Upper lobe of right lung (tissue), 1 donor: ENCODE data around the gene TNRC6B. TPM values are rescaled to one million over a fixed set of nuclear protein-coding genes. Genes with fewer than 3 reads are reported as not detected.

Experiments
- ATAC-seq: fragments of 200-7000 bp; cut with Tn5 transposase; one replicate; pipeline ENCODE4 v1.9.1; 2020; ENCODE audit warnings: mild to moderate bottlenecking, moderate library complexity
- DNase-seq: peaks from one replicate; pipeline ENCODE4 v3.0.0-alpha.2; 2020
- H3K27ac ChIP-seq: fragments of 200-600 bp; one replicate; pipeline ENCODE4 v1.8.0; 2022
- H3K27me3 ChIP-seq: fragments of 200-600 bp; one replicate; pipeline ENCODE4 v1.8.0; 2022; ENCODE audit warnings: mild to moderate bottlenecking
- H3K36me3 ChIP-seq: fragments of 200-600 bp; one replicate; pipeline ENCODE4 v1.8.0; 2022
- H3K4me1 ChIP-seq: fragments of 200-600 bp; one replicate; pipeline ENCODE4 v1.8.0; 2022
- H3K4me3 ChIP-seq: fragments of 200-600 bp; one replicate; pipeline ENCODE4 v1.8.0; 2022; ENCODE audit warnings: mild to moderate bottlenecking
- H3K9me3 ChIP-seq: fragments of 200-600 bp; one replicate; pipeline ENCODE4 v1.8.0; 2022
- intact Hi-C: fragments of 100-400 bp; cut with DNase I; formaldehyde crosslinking; loops from one replicate; pipeline ENCODE4 v1.11.0; 2022
- total RNA-seq: library from RNA; stranded (reverse); fragmentation: NEBNext Ultra II Directional; extraction: Animal tissue kit (Norgen Biotek cat#: 25700); gene quantifications from one replicate; pipeline ENCODE4 v1.2.1, GENCODE V29; 2021
- TF ChIP-seq, protein P1 (sequence below): fragments of 200-600 bp; IDR thresholded peaks from one replicate; pipeline ENCODE4 v1.8.0; 2022; ENCODE audit warnings: antibody characterized with exemption
- donor health status: DM: no; HTN: yes; CAD: no; lungs with severe emphysema.

Gene TNRC6B
- total RNA-seq, 1 donor from 2014 or later = 46.4 TPM

DNA sequence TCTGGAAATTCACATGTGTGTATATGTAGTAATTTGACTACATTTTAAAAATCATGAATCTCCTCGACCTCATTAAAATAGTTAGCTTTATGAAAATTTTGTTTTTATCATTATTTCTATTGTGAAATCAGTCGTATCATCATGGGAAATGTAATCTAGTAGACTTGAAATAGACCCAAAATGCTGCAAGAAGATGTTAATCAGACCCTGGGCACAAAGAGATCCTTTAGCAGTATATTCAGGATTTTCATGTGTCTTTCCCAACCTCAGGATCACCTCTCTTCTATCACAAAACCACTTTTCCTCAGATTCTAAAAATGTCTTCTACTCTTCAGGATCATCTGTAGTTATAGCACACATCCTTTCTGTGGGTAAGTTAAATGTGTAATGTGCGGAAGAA, 93.7 kb downstream of the TNRC6B start:
- Histone ChIP-seq H3K36me3 (peaks cover 56% of the 10 kb centered on the region), H3K4me3 (no peak overlapping the region), H3K27ac (no peak overlapping the region), H3K4me1 (peaks cover 9% of the 10 kb centered on the region), H3K9me3 (no peaks in the 10 kb centered on the region), H3K27me3 (no peaks in the 10 kb centered on the region)
- ATAC-seq = no peak
- intact Hi-C loops = no loop called here
- no peak for DNase-seq
- TF ChIP-seq, protein P1, sequence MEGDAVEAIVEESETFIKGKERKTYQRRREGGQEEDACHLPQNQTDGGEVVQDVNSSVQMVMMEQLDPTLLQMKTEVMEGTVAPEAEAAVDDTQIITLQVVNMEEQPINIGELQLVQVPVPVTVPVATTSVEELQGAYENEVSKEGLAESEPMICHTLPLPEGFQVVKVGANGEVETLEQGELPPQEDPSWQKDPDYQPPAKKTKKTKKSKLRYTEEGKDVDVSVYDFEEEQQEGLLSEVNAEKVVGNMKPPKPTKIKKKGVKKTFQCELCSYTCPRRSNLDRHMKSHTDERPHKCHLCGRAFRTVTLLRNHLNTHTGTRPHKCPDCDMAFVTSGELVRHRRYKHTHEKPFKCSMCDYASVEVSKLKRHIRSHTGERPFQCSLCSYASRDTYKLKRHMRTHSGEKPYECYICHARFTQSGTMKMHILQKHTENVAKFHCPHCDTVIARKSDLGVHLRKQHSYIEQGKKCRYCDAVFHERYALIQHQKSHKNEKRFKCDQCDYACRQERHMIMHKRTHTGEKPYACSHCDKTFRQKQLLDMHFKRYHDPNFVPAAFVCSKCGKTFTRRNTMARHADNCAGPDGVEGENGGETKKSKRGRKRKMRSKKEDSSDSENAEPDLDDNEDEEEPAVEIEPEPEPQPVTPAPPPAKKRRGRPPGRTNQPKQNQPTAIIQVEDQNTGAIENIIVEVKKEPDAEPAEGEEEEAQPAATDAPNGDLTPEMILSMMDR = no peak

DNA sequence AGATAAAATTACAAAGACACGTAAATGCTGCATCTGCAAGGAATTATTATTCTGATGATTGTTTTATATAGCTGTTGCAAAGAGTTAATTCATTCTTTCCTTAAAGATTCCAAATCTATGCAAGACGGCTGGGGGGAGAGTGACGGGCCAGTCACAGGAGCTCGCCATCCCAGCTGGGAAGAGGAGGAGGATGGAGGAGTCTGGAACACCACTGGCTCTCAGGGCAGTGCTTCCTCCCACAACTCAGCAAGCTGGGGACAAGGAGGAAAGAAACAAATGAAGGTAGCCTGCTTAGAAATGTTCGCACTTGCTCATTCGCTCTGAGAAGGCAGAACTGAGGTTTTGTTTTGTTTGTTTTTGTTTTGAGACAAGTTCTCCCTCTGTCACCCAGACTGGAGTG, 95.6 kb downstream of the TNRC6B start:
- H3K27ac ChIP-seq = no peak overlapping the region
- peaks cover 9% of the 10 kb centered on the region for H3K4me1 ChIP-seq
- H3K4me3 ChIP-seq = no peak overlapping the region
- peaks cover 58% of the 10 kb centered on the region for H3K36me3 ChIP-seq
- TF ChIP-seq, protein P1 = no peak
- ATAC-seq = no peak
- H3K9me3 ChIP-seq = no peaks in the 10 kb centered on the region
- intact Hi-C loops = no loop called here
- DNase-seq = no peak
- H3K27me3 ChIP-seq = no peaks in the 10 kb centered on the region

DNA sequence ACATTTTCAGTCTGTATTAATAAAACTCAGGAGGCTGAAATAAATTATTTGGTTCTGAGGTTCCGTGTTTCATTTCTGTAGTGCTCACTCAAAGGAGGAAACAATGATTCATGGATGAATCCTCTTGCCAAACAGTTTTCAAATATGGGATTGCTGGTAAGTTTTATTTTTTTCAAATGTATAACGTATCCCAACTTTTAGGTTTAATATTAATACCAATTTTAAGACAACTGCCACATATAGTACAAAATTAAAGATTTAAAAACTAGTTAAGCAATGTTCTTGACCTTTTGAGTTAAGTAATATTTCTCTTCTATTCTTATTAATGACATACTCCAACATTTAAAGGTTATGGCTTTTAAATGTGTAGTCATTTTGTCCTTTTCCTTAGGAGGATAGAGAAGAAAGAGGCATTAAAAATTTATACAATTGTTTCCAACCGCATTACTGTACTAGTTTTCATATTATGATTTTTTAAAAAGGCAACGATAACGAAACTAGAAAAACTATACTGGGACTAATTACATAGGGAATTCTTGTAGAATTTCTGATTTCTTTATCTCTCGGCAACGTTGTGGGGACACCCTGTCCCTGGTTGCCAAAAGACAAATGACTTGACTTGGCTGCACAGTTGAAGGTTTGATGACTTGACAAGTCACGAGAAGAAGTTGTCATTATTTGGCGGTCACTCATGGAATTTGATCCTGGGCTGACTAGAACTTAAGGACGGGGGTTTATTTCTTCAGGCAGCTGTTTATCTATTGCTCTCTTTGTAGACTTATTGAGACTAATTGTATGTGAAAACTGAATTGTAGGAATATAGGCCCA, 99.5 kb downstream of the TNRC6B start:
- ATAC-seq (no peak), DNase-seq (no peak)
- H3K36me3 ChIP-seq = peaks cover 71% of the 10 kb centered on the region
- H3K4me1 ChIP-seq = peaks cover 6% of the 10 kb centered on the region
- TF ChIP-seq, protein P1 = no peak
- intact Hi-C loops = no loop called here
- peak overlapping the region; percentile 82 for H3K27ac ChIP-seq
- peak overlapping the region; percentile 43 for H3K4me3 ChIP-seq
- no peaks in the 10 kb centered on the region for H3K9me3 ChIP-seq
- H3K27me3 ChIP-seq = no peaks in the 10 kb centered on the region

DNA sequence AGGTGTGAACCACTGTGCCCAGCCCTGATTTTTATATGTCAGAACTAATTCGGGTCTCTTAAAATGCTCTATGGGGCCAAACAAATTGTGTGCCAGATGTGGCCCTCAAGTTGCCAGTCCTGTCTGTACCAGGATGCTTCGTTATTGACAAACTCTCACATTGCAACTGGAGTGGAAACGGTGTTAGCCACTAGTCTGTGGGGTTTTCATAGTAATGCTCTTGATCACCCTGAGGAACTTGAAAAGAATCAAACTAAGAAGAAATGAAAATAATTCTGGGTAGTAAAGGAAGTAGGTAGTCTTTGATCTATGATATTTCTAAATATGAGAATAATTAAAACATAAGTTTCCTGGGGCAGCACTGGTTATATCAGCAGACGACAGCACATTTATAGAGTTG, 101.3 kb downstream of the TNRC6B start:
- Histone ChIP-seq H3K9me3 (no peaks in the 10 kb centered on the region), H3K36me3 (peaks cover 71% of the 10 kb centered on the region), H3K27ac (no peak overlapping the region), H3K4me3 (no peak overlapping the region), H3K27me3 (no peaks in the 10 kb centered on the region), H3K4me1 (peaks cover 6% of the 10 kb centered on the region)
- ATAC-seq = no peak
- DNase-seq = no peak
- intact Hi-C loops = no loop called here
- TF ChIP-seq, protein P1 = no peak

DNA sequence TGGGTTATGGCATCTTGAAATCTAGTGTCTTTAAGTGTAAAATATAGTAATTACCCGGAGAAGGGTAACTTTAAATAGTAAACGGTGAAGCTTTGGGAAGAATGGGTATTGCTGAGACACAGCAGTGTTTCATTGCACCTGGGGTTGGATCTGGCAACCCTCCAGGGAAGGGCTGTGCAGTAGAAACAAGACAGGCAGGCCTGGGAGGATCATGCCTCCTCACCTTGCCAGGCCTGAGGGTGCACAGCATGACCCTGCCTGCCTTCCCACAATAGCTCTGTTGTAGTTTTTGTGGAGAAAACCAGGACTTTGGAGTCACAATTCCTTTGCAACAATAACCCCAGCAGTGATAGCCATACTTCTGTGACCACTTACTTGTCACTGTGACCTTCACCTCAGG, 104.0 kb downstream of the TNRC6B start:
- TF ChIP-seq, protein P1 = no peak
- Histone ChIP-seq H3K27ac (no peak overlapping the region), H3K9me3 (no peaks in the 10 kb centered on the region), H3K36me3 (peaks cover 81% of the 10 kb centered on the region), H3K27me3 (no peaks in the 10 kb centered on the region), H3K4me3 (no peak overlapping the region), H3K4me1 (no peaks in the 10 kb centered on the region)
- ATAC-seq (no peak), DNase-seq (no peak)
- intact Hi-C loops = no loop called here
